Esophagus muscularis mucosa (tissue), 4 donors: Measurements from ENCODE around the gene AGFG2.

Source experiments
- CTCF ChIP-seq, 3 experiments: fragments of 200-600 bp in 2 of 3; fragments of 450-650 bp in 1 of 3; sonication (generic) in 2 of 3; IDR thresholded peaks; one replicate each; pipeline ENCODE4 v1.5.1; 2017 to 2019; ENCODE audit warnings: antibody characterized with exemption in 3 of 3, mild to moderate bottlenecking in 2 of 3, moderate library complexity in 1 of 3
- EP300 ChIP-seq: sonication (generic); formaldehyde crosslinking; IDR thresholded peaks from one replicate; pipeline ENCODE4 v1.6.1; 2017; ENCODE audit warnings: antibody characterized with exemption
- POLR2A ChIP-seq: fragments of 450-650 bp; IDR thresholded peaks from one replicate; pipeline ENCODE4 v1.6.1; 2017; ENCODE audit warnings: antibody characterized with exemption, moderate library complexity, mild to moderate bottlenecking, low read depth
- POLR2AphosphoS5 ChIP-seq, 2 donors: sonication (generic); formaldehyde crosslinking; IDR thresholded peaks; one replicate each; pipeline ENCODE4 v1.6.1; 2017; ENCODE audit warnings: antibody characterized with exemption in 2 of 2

GRCh38 chr7:100561491-100562194 lies 22.6 kb downstream of the AGFG2 start:
- TF ChIP-seq POLR2A (no peak), CTCF (IDR thresholded peaks at IDR 0.05) (no peak), EP300 (no peak), POLR2AphosphoS5 (IDR thresholded peaks at IDR 0.05) (no peak)
